A673 (cell line): ENCODE results near the gene ECE1.

Experiments
- EZH2 ChIP-seq: fragments of 200-600 bp; sonication (generic); IDR thresholded peaks from 2 replicates; pipeline ENCODE4 v1.6.1; 2017; ENCODE audit warnings: borderline replicate concordance, low read depth, mild to moderate bottlenecking, mixed read lengths, antibody characterized with exemption, low read length; ENCODE audit not compliant: poor library complexity, severe bottlenecking
- TF ChIP-seq, protein P1 (sequence below): fragments of 300-800, 200-600 bp; sonication (generic); conservative IDR thresholded peaks from 2 replicates; pipeline ENCODE4 v1.5.1; 2017; ENCODE audit warnings: low read depth, mild to moderate bottlenecking, antibody characterized with exemption, low read length, moderate library complexity, mixed read lengths

DNA sequence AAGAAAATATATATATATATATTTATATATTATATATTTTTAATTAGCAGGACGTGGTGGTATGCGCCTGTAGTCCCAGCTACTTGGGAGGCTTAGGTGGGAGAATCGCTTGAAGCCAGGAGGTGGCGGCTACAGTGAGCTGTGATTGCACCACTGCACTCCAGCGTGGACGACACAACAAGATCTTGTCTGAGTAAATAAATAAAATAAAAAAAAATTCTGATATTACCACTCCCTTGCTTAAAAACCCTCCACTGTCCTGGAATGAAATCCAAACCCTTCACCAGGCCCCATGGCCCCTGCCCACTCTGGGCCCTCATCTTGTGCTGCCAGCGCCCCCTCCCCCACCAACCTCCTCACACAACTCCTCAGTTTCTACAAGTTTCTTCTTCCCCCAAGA lies 1.7 kb upstream of the ECE1 start:
- no peak for TF ChIP-seq EZH2
- TF ChIP-seq, protein P1, sequence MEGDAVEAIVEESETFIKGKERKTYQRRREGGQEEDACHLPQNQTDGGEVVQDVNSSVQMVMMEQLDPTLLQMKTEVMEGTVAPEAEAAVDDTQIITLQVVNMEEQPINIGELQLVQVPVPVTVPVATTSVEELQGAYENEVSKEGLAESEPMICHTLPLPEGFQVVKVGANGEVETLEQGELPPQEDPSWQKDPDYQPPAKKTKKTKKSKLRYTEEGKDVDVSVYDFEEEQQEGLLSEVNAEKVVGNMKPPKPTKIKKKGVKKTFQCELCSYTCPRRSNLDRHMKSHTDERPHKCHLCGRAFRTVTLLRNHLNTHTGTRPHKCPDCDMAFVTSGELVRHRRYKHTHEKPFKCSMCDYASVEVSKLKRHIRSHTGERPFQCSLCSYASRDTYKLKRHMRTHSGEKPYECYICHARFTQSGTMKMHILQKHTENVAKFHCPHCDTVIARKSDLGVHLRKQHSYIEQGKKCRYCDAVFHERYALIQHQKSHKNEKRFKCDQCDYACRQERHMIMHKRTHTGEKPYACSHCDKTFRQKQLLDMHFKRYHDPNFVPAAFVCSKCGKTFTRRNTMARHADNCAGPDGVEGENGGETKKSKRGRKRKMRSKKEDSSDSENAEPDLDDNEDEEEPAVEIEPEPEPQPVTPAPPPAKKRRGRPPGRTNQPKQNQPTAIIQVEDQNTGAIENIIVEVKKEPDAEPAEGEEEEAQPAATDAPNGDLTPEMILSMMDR = no peak
